Stimulated activated naive B cell treated with anti-CD40 and anti-IgM and Interleukin-4, amounts not matched to agents 10 μg/mL and 1 μg/mL and 100 μg/mL, for 72 hours (primary cell): ENCODE measurements around the gene TANGO2.
"Not testable (repeated sequence)": the region's sequence is repeated elsewhere in the genome, so short reads cannot be mapped to it uniquely, and the experiment has no call there.

Experiments
- ATAC-seq, 2 donors: fragments of 150-1000 bp; cut with Tn5 transposase; replicated peaks; 2 replicates each; pipeline ENCODE4 v1.10.0; 2021; ENCODE audit warnings: moderate library complexity in 1 of 2
- DNase-seq: peaks from one replicate; pipeline ENCODE4 v3.0.0; 2021
- H3K27ac Mint-ChIP-seq: one replicate; pipeline ENCODE4 v1.8.0; 2022; ENCODE audit warnings: mild to moderate bottlenecking, mixed read lengths
- H3K27me3 Mint-ChIP-seq, 2 donors: one replicate each; pipeline ENCODE4 v1.8.0; 2022; ENCODE audit warnings: mixed read lengths in 2 of 2
- H3K36me3 Mint-ChIP-seq, 2 donors: one replicate each; pipeline ENCODE4 v1.8.0; 2022; ENCODE audit warnings: mixed read lengths in 2 of 2, mild to moderate bottlenecking in 1 of 2
- H3K4me1 Mint-ChIP-seq, 2 donors: one replicate each; pipeline ENCODE4 v1.8.0; 2022; ENCODE audit warnings: mixed read lengths in 2 of 2, mild to moderate bottlenecking in 1 of 2
- H3K4me3 Mint-ChIP-seq, 2 donors: one replicate each; pipeline ENCODE4 v1.8.0; 2022; ENCODE audit warnings: mild to moderate bottlenecking in 2 of 2, mixed read lengths in 2 of 2, moderate library complexity in 1 of 2
- H3K9me3 Mint-ChIP-seq, 2 donors: one replicate each; pipeline ENCODE4 v1.8.0; 2022; ENCODE audit warnings: mixed read lengths in 2 of 2, mild to moderate bottlenecking in 1 of 2

Gene TANGO2

GRCh38 chr22:20065896-20066616, 45.1 kb downstream of the TANGO2 start:
- no peaks in the 10 kb centered on the region for H3K27me3 Mint-ChIP-seq
- H3K36me3 Mint-ChIP-seq, result peaks cover 12 to 35% of the 10 kb centered on the region in 2 donors
- no peak overlapping the region for H3K27ac Mint-ChIP-seq

GRCh38 chr22:20066617-20067383, 45.9 kb downstream of the TANGO2 start:
- Mint-ChIP-seq H3K4me3 (no peak overlapping the region), H3K9me3 (no peaks in the 10 kb centered on the region), H3K27me3 (no peaks in the 10 kb centered on the region), H3K4me1 (no peaks in the 10 kb centered on the region), H3K36me3 (peaks cover 9 to 28% of the 10 kb centered on the region in 2 donors), H3K27ac (peak overlapping the region; percentile 37)
- no peak for ATAC-seq
- DNase-seq, result no peak

More at GRCh38 chr22:20065896-20066616, 45.1 kb downstream of the TANGO2 start:
- Mint-ChIP-seq H3K4me3 (no peak overlapping the region), H3K4me1 (no peaks in the 10 kb centered on the region), H3K9me3 (no peaks in the 10 kb centered on the region)
- no peak for DNase-seq
- no peak for ATAC-seq

DNA sequence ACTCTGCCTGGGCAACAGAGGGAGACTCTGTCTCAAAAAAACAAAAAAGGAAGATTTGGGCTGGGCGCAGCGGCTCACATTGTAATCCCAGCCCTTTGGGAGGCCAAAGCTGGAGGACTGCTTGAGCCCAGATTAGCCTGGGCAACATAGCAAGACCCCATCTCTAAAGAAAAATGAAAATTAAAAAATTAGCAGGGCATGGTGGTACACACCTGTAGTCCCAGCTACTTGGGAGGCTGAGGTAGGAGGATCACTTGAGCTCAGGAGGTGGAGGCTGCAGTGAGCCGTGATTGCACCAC, 46.4 kb downstream of the TANGO2 start:
- H3K27ac Mint-ChIP-seq, H3K4me3 Mint-ChIP-seq, ATAC-seq, H3K9me3 Mint-ChIP-seq, H3K4me1 Mint-ChIP-seq, DNase-seq, H3K27me3 Mint-ChIP-seq: not testable (repeated sequence)
- H3K36me3 Mint-ChIP-seq, result peaks cover 8 to 27% of the 10 kb centered on the region in 2 donors

DNA sequence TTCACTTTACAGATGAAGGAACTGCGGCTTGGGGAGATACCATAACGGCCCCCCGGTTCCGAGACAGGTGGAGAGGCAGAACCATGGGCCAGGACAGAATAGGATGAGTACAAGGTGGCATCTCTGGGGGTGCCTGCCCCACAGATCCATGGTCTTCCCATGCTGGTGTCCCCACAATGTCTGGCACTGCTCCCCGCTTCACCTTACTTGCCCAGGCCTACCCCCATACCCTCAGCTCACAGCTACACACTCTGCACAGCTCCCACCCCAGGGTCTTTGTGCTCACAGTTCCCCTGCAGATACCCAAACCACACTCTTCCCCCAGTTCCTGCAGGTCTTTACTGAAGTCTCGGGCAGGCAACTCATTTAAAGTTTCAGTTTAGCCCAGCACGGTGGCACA, 47.7 kb downstream of the TANGO2 start:
- H3K36me3 Mint-ChIP-seq, result peaks cover 1 to 18% of the 10 kb centered on the region in 2 donors
- H3K4me1 Mint-ChIP-seq, result no peaks in the 10 kb centered on the region
- DNase-seq, result no peak
- no peaks in the 10 kb centered on the region for H3K27me3 Mint-ChIP-seq
- H3K27ac Mint-ChIP-seq, result no peak overlapping the region
- H3K9me3 Mint-ChIP-seq, result no peaks in the 10 kb centered on the region
- H3K4me3 Mint-ChIP-seq, result no peak overlapping the region
- ATAC-seq, result no peak

GRCh38 chr22:20069331-20070042, 48.6 kb downstream of the TANGO2 start:
- Mint-ChIP-seq H3K9me3 (no peaks in the 10 kb centered on the region), H3K4me1 (no peaks in the 10 kb centered on the region)
- no peak for ATAC-seq

DNA sequence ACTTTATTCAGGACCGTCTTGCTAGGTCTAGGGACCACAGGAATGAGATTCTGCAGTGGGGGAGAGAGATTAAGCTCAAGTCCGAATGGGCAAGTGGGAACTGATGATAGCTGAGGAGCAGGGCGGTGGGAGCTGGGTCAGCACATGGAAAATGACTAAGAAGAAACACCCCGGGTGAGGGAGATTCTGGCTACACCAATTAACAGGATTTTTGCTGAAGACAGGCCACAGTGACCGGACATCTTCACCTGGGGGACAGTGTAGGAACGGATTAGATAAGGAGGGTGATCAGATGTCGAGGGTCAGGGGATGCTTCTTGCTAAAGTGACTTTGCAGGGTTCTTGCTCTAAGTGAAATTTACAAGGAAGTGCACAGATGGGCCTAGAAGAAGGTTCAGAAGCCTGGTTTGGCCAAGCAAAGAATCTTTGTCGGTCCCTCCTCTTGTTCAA, 50.6 kb downstream of the TANGO2 start:
- Mint-ChIP-seq H3K9me3 (no peaks in the 10 kb centered on the region), H3K27me3 (no peaks in the 10 kb centered on the region), H3K4me3 (no peak overlapping the region), H3K27ac (no peak overlapping the region), H3K36me3 (peaks cover 1 to 6% of the 10 kb centered on the region in 2 donors), H3K4me1 (no peaks in the 10 kb centered on the region)
- ATAC-seq (no peak), DNase-seq (no peak)

More at GRCh38 chr22:20069331-20070042, 48.6 kb downstream of the TANGO2 start:
- DNase-seq, result no peak
- H3K36me3 Mint-ChIP-seq, result peaks cover 1 to 10% of the 10 kb centered on the region in 2 donors
- no peaks in the 10 kb centered on the region for H3K27me3 Mint-ChIP-seq
- H3K4me3 Mint-ChIP-seq, result no peak overlapping the region
- H3K27ac Mint-ChIP-seq, result no peak overlapping the region

DNA sequence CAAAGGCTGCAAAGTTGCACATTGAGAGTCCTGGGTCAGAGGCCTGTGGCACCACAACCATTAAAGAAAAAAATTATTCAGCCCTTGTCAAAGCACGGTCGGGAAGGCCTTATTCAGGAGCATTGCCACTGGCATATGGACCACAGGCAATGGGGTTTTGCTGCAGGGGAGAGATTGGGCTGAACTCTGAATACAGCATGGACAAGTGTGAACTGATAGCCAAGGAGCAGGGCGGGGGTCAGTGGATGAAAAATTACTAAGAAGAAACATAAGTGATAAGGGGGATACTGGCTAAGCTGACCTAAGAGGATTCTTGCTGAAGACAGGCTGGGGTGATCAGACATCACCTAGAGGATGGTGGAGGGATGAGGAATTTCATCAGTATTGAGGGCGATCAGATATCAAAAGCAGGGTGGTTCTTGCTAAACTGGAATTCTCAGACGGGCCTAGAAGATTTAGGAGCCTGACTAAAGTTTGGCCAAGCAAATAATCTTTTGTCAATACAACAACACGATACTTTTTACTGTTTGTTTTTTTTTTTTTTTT, 55.8 kb downstream of the TANGO2 start:
- no peaks in the 10 kb centered on the region for H3K27me3 Mint-ChIP-seq
- no peak overlapping the region for H3K27ac Mint-ChIP-seq
- no peaks in the 10 kb centered on the region for H3K9me3 Mint-ChIP-seq
- H3K36me3 Mint-ChIP-seq, result no peaks in the 10 kb centered on the region
- no peak overlapping the region for H3K4me3 Mint-ChIP-seq
- ATAC-seq (no peak), DNase-seq (no peak)
- peaks cover 8 to 11% of the 10 kb centered on the region in 2 donors for H3K4me1 Mint-ChIP-seq

DNA sequence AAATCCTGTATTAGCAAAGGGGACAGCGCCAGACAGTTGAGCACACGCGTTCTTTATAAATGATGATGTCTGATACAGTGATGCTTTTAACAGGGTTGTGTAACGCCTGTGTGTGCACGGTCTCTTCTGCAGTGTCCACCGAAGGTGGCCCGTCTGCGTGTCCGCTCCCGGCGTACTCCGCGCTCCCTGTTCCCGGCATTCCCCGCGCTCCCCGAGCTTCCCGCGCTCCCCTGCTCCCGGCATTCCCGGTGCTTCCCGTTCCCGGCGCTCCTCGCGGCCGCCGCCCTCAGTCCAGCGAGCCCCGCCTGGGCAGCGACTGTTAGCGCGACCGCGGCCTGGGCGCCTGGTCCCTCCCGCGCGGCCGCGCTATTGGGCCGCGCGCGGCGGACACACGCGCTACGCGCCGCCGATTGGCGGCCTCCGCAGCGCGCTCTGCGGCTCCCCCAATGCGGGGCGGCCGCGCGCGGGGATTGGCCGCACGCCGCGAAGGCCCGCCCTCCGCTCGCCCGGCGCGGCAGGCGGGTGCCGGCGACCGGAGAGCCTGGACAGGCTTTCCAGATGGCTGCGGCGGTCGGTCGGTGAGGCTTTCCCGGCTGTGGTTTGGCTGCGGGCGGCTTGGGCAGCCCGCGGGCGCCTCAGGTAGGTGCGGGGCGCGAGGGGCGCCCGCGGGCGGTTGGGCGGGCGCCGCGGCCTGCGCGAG, 59.0 kb downstream of the TANGO2 start, which contains the start of gene DGCR8:
Gene DGCR8, plus strand, starts transcription at position 497 of the 700 bp plus-strand sequence. CDS start 5,723 bp downstream, outside the sequence.
- peak within 1 kb of the TSS; percentile 69 for H3K27ac Mint-ChIP-seq
- H3K4me1 Mint-ChIP-seq, result peaks cover 25 to 38% of the 10 kb centered on the region in 2 donors
- peak; percentile 67 for DNase-seq
- H3K36me3 Mint-ChIP-seq, result peaks cover 3 to 9% of the 10 kb centered on the region in 2 donors
- peak within 1 kb of the TSS; percentile 86 to 87 for H3K4me3 Mint-ChIP-seq
- no peaks in the 10 kb centered on the region for H3K27me3 Mint-ChIP-seq
- H3K9me3 Mint-ChIP-seq, result no peaks in the 10 kb centered on the region
- ATAC-seq, result peak; percentile 90 to 93

DNA sequence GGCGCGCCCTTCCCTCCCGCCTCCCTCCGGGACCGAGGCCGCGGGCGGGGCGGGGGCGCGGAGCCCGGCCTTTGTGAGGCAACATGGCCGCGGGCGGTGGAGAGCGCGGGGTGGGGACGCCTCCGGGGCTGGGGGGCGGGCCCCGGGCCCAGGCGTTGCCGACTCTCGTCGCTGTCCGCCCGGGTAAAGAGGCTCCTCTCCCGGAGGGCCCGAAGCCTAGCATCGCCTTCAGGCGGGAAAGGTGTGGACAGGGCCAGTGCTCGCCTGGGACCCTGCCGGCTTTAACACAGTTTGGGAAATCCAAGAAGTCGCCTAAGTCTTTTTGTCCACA, 59.5 kb downstream of the TANGO2 start:
- H3K27ac Mint-ChIP-seq, result peak overlapping the region; percentile 69
- ATAC-seq (peak; percentile 76 to 77), DNase-seq (peak; percentile 44)
- H3K36me3 Mint-ChIP-seq, result peaks cover 3 to 11% of the 10 kb centered on the region in 2 donors
- peak overlapping the region; percentile 85 to 86 for H3K4me3 Mint-ChIP-seq
- no peaks in the 10 kb centered on the region for H3K27me3 Mint-ChIP-seq
- peaks cover 25 to 39% of the 10 kb centered on the region in 2 donors for H3K4me1 Mint-ChIP-seq
- H3K9me3 Mint-ChIP-seq, result no peaks in the 10 kb centered on the region

- H3K4me1 Mint-ChIP-seq, result peaks cover 25 to 39% of the 10 kb centered on the region in 2 donors
- H3K36me3 Mint-ChIP-seq, result peaks cover 6 to 17% of the 10 kb centered on the region in 2 donors
- H3K27ac Mint-ChIP-seq, result peak overlapping the region; percentile 69
- H3K27me3 Mint-ChIP-seq, result no peaks in the 10 kb centered on the region
- H3K4me3 Mint-ChIP-seq, result peak overlapping the region; percentile 85 to 86
- H3K9me3 Mint-ChIP-seq, result no peaks in the 10 kb centered on the region
- DNase-seq (no peak), ATAC-seq (no peak)
Observed at GRCh38 chr22:20080776-20081654, 60.1 kb downstream of the TANGO2 start.

DNA sequence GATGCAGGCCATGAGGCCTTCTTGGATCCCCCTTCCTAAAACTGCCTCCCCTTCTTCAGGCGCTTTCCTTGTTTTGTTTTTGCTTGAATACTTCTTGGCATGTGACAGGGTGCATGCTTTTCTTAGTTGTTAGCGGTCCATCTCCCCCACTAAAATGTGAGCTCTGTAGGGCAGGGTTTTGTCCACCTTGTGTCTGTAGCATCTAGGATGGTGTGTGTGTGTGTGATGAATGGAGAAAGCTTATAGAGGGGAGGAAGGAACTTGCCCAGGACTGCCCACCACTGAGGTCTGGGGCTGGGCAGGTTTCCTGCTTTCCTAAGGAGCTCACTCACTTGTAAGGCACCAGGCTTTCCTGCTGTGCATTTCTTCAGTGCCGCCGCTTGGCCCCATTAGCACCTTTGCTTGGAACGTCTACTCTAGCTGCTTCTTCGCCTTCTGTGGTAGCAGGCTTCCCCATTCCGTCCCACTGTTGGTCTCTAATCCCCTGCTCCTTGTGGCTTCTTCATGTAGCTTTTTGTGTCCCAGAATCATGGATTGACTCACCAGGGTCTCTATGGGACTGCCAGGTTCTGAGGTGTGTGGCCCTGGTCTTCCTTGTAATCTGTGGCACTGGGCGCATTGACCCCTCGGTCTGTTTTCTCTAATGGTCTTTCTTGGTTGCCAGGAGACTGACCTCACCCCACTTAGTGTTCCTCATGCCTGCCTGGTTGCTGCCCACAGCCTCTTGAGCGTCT, 62.4 kb downstream of the TANGO2 start:
- no peak overlapping the region for H3K27ac Mint-ChIP-seq

DNA sequence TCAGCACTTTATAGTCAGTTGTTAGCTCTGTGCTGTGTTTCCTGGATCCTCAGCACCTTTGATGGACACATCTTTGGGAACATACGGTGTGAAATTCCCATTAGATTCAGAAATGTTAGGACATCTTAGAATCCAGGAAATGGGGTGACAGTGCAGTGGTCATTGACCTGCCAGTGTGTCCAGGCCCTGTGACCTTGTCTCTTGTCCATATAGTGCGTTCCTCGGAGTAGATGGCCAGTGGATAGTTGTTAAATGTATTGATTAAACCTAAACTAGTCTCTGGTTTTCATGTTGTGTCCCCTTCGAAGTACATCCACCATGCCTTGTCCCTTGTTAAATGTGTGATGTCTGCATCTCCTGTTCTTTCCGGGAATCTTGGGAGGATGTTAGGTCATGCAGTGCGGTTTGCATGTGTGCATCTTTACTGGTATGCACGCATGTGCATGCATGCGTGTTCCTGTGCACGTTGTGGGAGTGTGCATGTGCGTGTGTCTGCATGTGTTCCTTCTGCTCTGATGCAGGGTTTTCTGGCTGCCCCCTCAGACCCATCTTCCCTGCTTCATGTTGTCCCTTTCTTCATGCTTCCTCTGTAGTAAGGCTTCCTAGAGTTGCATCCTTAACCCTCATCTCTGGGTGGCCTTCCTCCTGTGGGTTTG, 63.1 kb downstream of the TANGO2 start:
- DNase-seq (no peak), ATAC-seq (no peak)
- Mint-ChIP-seq H3K4me1 (peaks cover 33 to 39% of the 10 kb centered on the region in 2 donors), H3K27me3 (no peaks in the 10 kb centered on the region), H3K27ac (no peak overlapping the region), H3K4me3 (no peak overlapping the region), H3K36me3 (peaks cover 24 to 40% of the 10 kb centered on the region in 2 donors), H3K9me3 (no peaks in the 10 kb centered on the region)

More for the DNA sequence above, 62.4 kb downstream of the TANGO2 start:
- H3K4me3 Mint-ChIP-seq, result no peak overlapping the region
- ATAC-seq (no peak), DNase-seq (no peak)
- H3K27me3 Mint-ChIP-seq, result no peaks in the 10 kb centered on the region
- H3K36me3 Mint-ChIP-seq, result peaks cover 24 to 37% of the 10 kb centered on the region in 2 donors
- peaks cover 33 to 39% of the 10 kb centered on the region in 2 donors for H3K4me1 Mint-ChIP-seq
- no peaks in the 10 kb centered on the region for H3K9me3 Mint-ChIP-seq
